SK-N-SH treated with all-trans-retinoic acid at 6 μM for 48 hours (cell line): Measurements from ENCODE around the gene PCSK5.

Experiments used
- ATAC-seq: fragments of 200-7000 bp; cut with Tn5 transposase; 3 replicates; pipeline ENCODE4 v1.9.1; 2020; ENCODE audit warnings: mild to moderate bottlenecking, moderate library complexity
- ARNTL ChIP-seq: fragments of 450-650 bp; formaldehyde crosslinking; IDR thresholded peaks from 2 replicates; pipeline ENCODE4 v1.5.0; 2020; ENCODE audit warnings: low read depth, mild to moderate bottlenecking, moderate library complexity, borderline replicate concordance
- CREB5 ChIP-seq: fragments of 250-450 bp; sonication (Bioruptor Pico); IDR thresholded peaks from 2 replicates; pipeline ENCODE4 v1.5.1; 2020; ENCODE audit warnings: low read depth, mild to moderate bottlenecking, moderate library complexity
- CSDC2 ChIP-seq: fragments of 250-450 bp; sonication (Bioruptor Pico); IDR thresholded peaks from 2 replicates; pipeline ENCODE4 v1.5.0; 2020; ENCODE audit warnings: mild to moderate bottlenecking, moderate library complexity
- CSRNP3 ChIP-seq: fragments of 250-450 bp; sonication (Bioruptor Pico); IDR thresholded peaks from 2 replicates; pipeline ENCODE4 v1.5.1; 2021; ENCODE audit warnings: mild to moderate bottlenecking, moderate library complexity
- ESRRG ChIP-seq: fragments of 250-450 bp; sonication (Bioruptor Pico); IDR thresholded peaks from 2 replicates; pipeline ENCODE4 v1.6.1; 2021; ENCODE audit warnings: mild to moderate bottlenecking
- GLIS3 ChIP-seq: fragments of 250-450 bp; sonication (Bioruptor Pico); IDR thresholded peaks from 2 replicates; pipeline ENCODE4 v1.5.0; 2020; ENCODE audit warnings: mild to moderate bottlenecking, moderate library complexity
- ISL1 ChIP-seq: fragments of 250-450 bp; sonication (Bioruptor Pico); IDR thresholded peaks from 2 replicates; pipeline ENCODE4 v2.1.2; 2022; ENCODE audit warnings: mild to moderate bottlenecking, moderate library complexity
- OSR1 ChIP-seq: fragments of 250-450 bp; sonication (Bioruptor Pico); IDR thresholded peaks from 2 replicates; pipeline ENCODE4 v1.8.0; 2022; ENCODE audit warnings: moderate library complexity, mild to moderate bottlenecking, inconsistent platforms
- PATZ1 ChIP-seq: fragments of 250-450 bp; sonication (Bioruptor Pico); IDR thresholded peaks from 2 replicates; pipeline ENCODE4 v1.8.0; 2020; ENCODE audit warnings: mild to moderate bottlenecking, moderate library complexity, borderline replicate concordance
- POU6F1 ChIP-seq: fragments of 250-450 bp; sonication (Bioruptor Pico); IDR thresholded peaks from 2 replicates; pipeline ENCODE4 v1.8.0; 2021; ENCODE audit warnings: low read depth, mild to moderate bottlenecking, moderate library complexity, borderline replicate concordance
- PPARA ChIP-seq: fragments of 250-450 bp; sonication (Bioruptor Pico); IDR thresholded peaks from 2 replicates; pipeline ENCODE4 v1.5.0; 2020; ENCODE audit warnings: mild to moderate bottlenecking, borderline replicate concordance
- RARB ChIP-seq: fragments of 250-450 bp; sonication (Bioruptor Pico); IDR thresholded peaks from 2 replicates; pipeline ENCODE4 v1.8.0; 2021; ENCODE audit warnings: mild to moderate bottlenecking, moderate library complexity
- SNAI2 ChIP-seq: fragments of 250-450 bp; sonication (Bioruptor Pico); IDR thresholded peaks from 2 replicates; pipeline ENCODE4 v1.5.0; 2020; ENCODE audit warnings: mild to moderate bottlenecking, moderate library complexity
- TCF4 ChIP-seq: fragments of 250-450 bp; sonication (Bioruptor Pico); IDR thresholded peaks from 2 replicates; pipeline ENCODE4 v1.8.0; 2021; ENCODE audit warnings: mild to moderate bottlenecking, moderate library complexity, borderline replicate concordance
- TOX ChIP-seq: fragments of 250-450 bp; sonication (Bioruptor Pico); IDR thresholded peaks from 2 replicates; pipeline ENCODE4 v1.8.0; 2021; ENCODE audit warnings: mild to moderate bottlenecking, moderate library complexity, borderline replicate concordance
- TSHZ2 ChIP-seq: fragments of 250-450 bp; sonication (Bioruptor Pico); IDR thresholded peaks from 2 replicates; pipeline ENCODE4 v1.5.0; 2020; ENCODE audit warnings: mild to moderate bottlenecking, moderate library complexity
- ZC3H10 ChIP-seq: fragments of 250-450 bp; sonication (Bioruptor Pico); IDR thresholded peaks from 2 replicates; pipeline ENCODE4 v1.5.1; 2021; ENCODE audit warnings: mild to moderate bottlenecking, moderate library complexity
- ZFP3 ChIP-seq: fragments of 250-450 bp; sonication (Bioruptor Pico); IDR thresholded peaks from 2 replicates; pipeline ENCODE4 v1.5.0; 2020; ENCODE audit warnings: mild to moderate bottlenecking, moderate library complexity
- ZFP30 ChIP-seq: fragments of 450-650 bp; formaldehyde crosslinking; IDR thresholded peaks from 2 replicates; pipeline ENCODE4 v1.5.0; 2022; ENCODE audit warnings: mild to moderate bottlenecking, moderate library complexity
- ZNF565 ChIP-seq: fragments of 450-650 bp; formaldehyde crosslinking; conservative IDR thresholded peaks from 2 replicates; pipeline ENCODE4 v1.5.0; 2020; ENCODE audit warnings: low read depth, mild to moderate bottlenecking, moderate library complexity
- ZNF70 ChIP-seq: fragments of 450-650 bp; formaldehyde crosslinking; IDR thresholded peaks from 2 replicates; pipeline ENCODE4 v1.5.0; 2020; ENCODE audit warnings: mild to moderate bottlenecking, moderate library complexity
- ZNF8 ChIP-seq: fragments of 450-650 bp; formaldehyde crosslinking; IDR thresholded peaks from 2 replicates; pipeline ENCODE4 v1.5.0; 2020; ENCODE audit warnings: mild to moderate bottlenecking, moderate library complexity

The PCSK5 gene

GRCh38 chr9:76399856-76400255 is 509.4 kb downstream of the PCSK5 start:
- TF ChIP-seq ZFP30 (CRISPR knock-in tag) = no peak
- TF ChIP-seq ZFP3 (CRISPR knock-in tag) = no peak
- TF ChIP-seq GLIS3 (CRISPR knock-in tag) = no peak
- TF ChIP-seq ZNF8 (CRISPR knock-in tag) = no peak
- no peak for TF ChIP-seq OSR1
- no peak for TF ChIP-seq RARB
- TF ChIP-seq POU6F1 (CRISPR knock-in tag) = no peak
- TF ChIP-seq ZC3H10 = no peak
- no peak for TF ChIP-seq TCF4 (CRISPR knock-in tag)
- TF ChIP-seq CSDC2 (CRISPR knock-in tag) = no peak
- no peak for TF ChIP-seq SNAI2 (CRISPR knock-in tag)
- TF ChIP-seq PPARA = no peak
- TF ChIP-seq TOX (CRISPR knock-in tag) = no peak
- TF ChIP-seq CREB5 (CRISPR knock-in tag) = no peak
- TF ChIP-seq ARNTL = no peak
- TF ChIP-seq CSRNP3 = no peak

GRCh38 chr9:76400534-76401096 is 510.1 kb downstream of the PCSK5 start:
- no peak for ATAC-seq
- TF ChIP-seq CSDC2 (CRISPR knock-in tag) (no peak), ZFP3 (CRISPR knock-in tag) (no peak), ESRRG (CRISPR knock-in tag) (no peak), ZNF8 (CRISPR knock-in tag) (no peak), OSR1 (no peak), TSHZ2 (CRISPR knock-in tag) (no peak), ISL1 (CRISPR knock-in tag) (no peak), PATZ1 (CRISPR knock-in tag) (no peak), CREB5 (CRISPR knock-in tag) (no peak), ZNF70 (CRISPR knock-in tag) (no peak)

More at GRCh38 chr9:76399856-76400255, 509.4 kb downstream of the PCSK5 start:
- peak; percentile 31; the same call in 1 of the 3 replicates for ATAC-seq

- no peak for ATAC-seq
- TF ChIP-seq ISL1 (CRISPR knock-in tag) (no peak), ZFP3 (CRISPR knock-in tag) (no peak), ESRRG (CRISPR knock-in tag) (no peak), CSRNP3 (no peak), GLIS3 (CRISPR knock-in tag) (no peak), ZNF565 (no peak), CSDC2 (CRISPR knock-in tag) (no peak), CREB5 (CRISPR knock-in tag) (no peak)
These were observed 510.7 kb downstream of the PCSK5 start for GRCh38 chr9:76401176-76401575.
